GM04503 (cell line): Measurements from ENCODE around the gene AMOTL2.

Source experiments
- DNase-seq: peaks from one replicate; pipeline ENCODE4 v3.0.0-alpha.2; 2012; ENCODE audit warnings: low read depth

AMOTL2 gene

DNA sequence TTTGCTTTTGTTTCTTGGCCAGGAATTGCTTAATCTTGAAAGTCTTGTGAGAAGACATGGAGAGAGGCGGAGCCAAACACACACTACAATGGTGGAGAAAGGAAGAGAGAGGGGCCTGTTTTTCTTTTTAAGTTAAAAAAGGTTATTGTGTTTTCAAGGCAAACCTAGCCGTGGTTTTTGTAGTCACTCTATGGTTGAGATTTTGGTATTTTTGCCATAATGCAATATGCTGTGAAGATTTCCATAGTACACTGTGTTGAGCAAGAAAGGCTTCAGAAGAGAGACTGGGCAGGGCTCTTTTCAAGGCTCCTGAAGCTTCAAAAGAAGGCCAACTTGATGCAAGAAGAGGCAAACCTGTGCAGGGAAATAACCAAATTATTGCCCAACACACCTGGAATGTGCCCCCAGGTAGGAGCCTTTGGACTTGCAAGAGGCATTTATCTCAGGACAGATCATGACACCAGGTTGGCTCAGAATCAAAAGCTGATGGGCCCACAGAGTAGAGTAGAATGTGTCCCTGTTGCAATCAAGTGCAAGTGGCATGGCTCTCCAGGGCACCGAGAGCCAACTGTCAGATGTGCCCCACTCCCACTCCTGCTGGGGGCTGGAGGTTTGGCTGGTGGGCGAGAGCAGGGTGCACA is 22.1 kb downstream of the AMOTL2 start:
- no peak for DNase-seq

DNA sequence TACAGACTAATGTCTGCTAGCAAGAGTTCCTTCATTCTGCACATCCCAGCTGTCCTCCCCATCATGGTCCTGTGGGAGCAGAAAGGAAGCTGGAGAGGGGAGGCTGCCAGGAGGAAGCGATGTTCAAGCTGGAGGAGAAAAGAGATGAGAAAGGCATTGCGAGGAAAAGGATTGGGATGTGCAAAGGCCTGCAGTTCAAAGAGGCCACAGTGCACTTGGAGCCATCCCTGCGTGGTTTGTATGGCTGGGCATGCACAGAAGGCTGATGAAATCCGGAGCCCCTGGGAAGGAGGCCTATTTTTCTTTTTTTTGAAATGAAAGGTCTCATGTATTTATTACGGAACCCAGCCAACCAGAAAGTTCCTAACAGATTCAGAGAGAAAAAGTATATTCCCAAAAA is 22.8 kb downstream of the AMOTL2 start:
- no peak for DNase-seq

GRCh38 chr3:134350861-134351311 is 23.4 kb downstream of the AMOTL2 start:
- DNase-seq, result no peak

DNA sequence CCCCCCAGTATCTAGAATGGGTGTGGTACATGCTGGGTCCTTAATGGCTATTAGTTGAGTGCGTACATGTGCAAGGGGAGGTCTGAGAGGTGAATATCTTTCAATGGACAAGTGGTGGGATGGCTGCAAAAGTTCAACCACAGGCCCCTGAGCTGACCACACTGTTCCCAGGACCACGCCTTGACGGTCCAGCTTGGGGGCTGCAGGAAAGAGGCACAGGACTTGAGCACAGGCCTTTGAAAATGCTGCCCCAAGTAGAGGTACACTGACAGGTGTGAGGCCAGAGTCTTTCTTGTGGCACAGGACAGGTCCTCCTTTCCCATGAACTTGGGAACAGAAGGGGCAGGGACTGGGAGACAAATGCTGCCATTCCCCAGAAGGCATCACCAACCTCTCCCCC is 24.0 kb downstream of the AMOTL2 start:
- no peak for DNase-seq

GRCh38 chr3:134348524-134348923 is 25.7 kb downstream of the AMOTL2 start:
- DNase-seq, result no peak

GRCh38 chr3:134347551-134347950 is 26.7 kb downstream of the AMOTL2 start:
- no peak for DNase-seq

DNA sequence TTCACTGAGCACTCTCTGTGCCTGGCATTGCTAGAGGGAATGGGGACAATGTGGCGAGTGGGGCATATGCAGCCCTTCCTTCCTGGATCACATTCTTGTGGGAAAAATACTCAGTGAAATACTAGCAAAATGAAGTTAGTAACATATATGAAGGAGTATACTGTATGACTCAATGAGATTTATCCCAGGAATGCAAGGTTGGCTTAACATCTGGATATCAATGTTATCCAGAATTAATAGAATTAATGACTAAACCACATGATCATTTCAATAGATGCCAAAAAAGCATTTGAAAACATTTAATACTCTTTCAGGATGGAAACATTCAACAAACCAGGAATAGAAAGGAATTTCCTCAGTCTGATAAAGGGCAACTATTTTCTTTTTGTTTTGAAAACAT is 27.5 kb downstream of the AMOTL2 start:
- no peak for DNase-seq

DNA sequence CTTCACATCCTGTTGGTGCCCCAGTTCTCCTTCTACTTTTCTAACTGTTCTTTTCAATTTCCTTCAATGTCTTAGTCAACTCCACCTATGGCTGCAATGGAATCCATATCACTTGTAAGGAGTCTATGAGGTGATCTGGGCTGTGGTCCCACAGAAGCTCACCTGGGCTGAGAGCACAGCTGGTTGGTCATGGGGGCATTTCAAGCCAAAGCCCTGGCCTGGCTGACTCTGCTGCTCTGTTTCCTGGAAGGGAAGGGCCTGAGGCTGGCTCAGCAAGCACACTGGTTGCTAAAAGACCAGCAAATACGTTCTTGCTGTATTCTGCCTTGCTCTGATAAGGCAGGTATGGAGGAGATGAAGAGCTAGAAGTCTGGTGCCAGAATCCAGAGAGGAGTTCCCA is 29.0 kb downstream of the AMOTL2 start:
- no peak for DNase-seq

GRCh38 chr3:134344560-134344959 is 29.7 kb downstream of the AMOTL2 start:
- no peak for DNase-seq

DNA sequence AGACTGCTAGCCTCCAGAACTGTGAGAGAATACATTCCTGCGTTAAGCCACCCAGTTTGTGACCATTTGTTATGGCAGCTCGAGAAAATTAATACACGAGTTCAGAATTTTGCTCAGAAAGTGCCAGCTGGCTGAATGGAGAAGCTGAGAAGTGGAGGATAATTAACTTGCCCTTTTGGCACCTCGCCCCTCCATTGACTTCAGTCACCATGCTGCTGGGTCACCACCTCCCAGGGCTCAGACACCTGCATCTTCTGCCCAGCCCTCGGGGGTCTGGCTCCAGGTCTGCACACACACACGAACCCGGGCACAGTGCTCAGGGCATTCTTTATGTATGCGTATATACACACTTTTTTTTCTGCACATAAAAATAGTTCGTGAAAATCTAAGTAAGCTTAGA is 32.0 kb downstream of the AMOTL2 start:
- no peak for DNase-seq

- no peak for DNase-seq
Measured at GRCh38 chr3:134341389-134341788, 32.9 kb downstream of the AMOTL2 start.

DNA sequence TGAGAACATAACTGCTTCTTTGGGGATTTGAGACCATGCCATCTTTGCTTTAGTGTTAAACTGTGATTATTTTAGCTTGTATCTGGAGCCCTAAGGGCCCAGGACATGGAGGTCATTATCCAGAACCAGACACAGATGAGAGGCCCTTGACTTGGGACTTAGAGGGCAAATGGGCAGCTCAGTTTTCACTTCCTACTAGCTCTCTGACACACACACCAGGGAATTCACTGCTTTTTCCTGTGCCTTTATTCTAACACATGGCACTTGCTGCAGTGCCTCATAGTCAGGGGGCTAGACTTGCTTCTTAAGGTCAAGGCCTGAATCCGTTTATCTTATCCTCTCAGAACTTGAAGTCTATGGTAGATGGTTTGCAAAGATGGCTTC is 33.3 kb downstream of the AMOTL2 start:
- no peak for DNase-seq

- no peak for DNase-seq
Measured at GRCh38 chr3:134340362-134340981, 33.8 kb downstream of the AMOTL2 start.

GRCh38 chr3:134339913-134340312 is 34.3 kb downstream of the AMOTL2 start:
- no peak for DNase-seq

DNA sequence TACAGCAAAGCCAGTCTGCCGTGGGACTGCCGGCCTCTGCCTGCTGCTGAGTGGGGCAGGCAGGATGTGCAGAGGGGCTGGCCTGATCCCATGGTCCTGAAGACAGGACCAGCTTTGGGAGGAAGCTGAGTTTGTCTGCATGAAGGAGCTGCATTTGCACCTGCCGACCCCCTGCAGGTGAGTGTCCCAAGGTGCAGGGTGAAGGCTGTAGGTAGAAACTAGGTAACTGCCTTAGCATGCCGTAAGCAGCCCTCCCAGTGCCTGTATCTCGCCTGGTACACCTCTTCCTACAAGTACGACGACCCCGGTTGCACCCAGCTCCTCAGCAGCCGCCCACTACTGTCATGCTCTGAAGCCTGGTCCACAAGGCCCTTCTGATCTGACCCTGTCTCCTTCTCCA is 34.9 kb downstream of the AMOTL2 start:
- DNase-seq, result no peak

DNA sequence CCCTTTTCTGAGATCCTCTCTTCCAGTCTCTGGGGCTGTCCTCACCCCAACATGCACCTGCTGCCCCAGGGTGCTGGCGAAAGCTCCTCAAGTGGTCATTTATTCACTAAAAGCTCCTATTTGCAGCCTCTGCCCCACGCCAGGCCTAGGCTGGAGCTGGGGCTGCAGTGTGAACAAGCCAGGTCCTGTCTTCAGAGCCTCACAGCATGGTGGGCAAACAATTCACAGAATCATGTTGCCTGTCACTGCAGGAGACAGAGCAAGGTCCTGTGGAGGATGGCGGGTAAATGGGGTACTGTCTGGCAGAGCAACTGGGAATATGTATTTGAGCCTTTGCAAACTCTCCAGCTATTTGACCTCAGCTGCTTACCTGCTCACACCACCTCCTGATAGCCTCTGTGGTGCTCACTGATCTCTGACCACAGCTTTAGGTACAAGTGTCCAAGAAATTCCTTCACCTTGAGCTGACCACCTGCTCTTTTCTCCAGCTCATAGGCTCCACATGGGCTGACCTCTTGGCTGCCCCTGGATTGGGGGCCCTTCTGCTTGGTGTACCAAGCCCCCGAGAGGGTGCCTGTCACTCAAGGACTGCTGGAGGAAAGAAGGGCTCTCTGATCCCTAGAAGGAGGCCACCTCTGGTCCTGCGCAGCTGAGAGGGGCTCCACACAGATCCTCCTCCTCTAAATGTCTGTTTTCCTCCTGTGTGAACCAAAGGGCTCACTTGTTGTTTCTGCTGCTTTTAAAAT is 35.6 kb downstream of the AMOTL2 start:
- DNase-seq, result no peak

DNA sequence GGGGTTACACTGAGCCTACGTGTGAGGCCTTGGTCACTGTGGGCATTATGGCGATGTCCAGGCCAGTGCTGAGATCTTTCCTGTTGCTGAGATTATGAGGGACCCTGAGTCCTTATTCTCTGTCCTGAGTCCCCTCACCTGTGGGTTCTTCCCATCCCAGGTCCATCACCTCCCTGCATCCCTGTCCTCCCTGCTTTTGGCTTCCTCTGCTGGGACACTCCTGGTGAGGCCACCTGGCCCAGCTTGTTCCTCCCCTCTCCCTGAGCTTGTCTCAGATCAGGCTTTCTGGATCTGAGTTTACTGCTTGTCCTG is 36.1 kb downstream of the AMOTL2 start:
- no peak for DNase-seq

GRCh38 chr3:134337511-134338200 is 36.6 kb downstream of the AMOTL2 start:
- DNase-seq, result no peak

- no peak for DNase-seq
Measured at GRCh38 chr3:134337071-134337482, 37.2 kb downstream of the AMOTL2 start.

- no peak for DNase-seq
Measured at GRCh38 chr3:134336587-134336986, 37.7 kb downstream of the AMOTL2 start.

GRCh38 chr3:134334901-134335280 is 39.4 kb downstream of the AMOTL2 start:
- no peak for DNase-seq

GRCh38 chr3:134334231-134334900 is 39.9 kb downstream of the AMOTL2 start:
- no peak for DNase-seq
